Stimulated activated CD4-positive, alpha-beta T cell treated with anti-CD3 and anti-CD28 coated beads, TNF-alpha, amount 100 ng/mL, for 1 hour (primary cell): Measurements from ENCODE around the gene PTPRG.

Source experiments
- DNase-seq, 3 donors: peaks; one replicate each; pipeline ENCODE4 v3.0.0-alpha.2; 2020; ENCODE audit warnings: low read depth in 3 of 3, low spot score in 1 of 3

The PTPRG gene

DNA sequence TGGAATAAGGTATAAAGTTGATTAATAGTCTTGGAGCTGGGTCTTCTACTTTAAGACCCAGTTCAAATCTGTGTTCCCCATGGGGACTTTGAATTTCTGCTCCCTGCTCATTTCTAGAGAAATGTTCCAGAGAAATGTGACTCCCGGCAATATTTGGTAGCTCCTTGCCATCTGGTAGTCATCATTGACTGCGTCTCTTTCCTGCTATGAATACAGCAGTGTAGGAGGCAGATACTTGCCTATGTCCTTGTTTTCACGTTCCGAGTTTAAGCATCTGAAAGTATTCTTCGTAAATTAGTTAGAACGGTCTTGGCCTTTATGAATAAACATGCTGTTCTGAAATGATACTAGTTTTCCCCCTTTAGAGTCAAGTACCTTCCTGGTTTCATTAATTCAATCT is 352.9 kb downstream of the PTPRG start:
- no peak for DNase-seq

DNA sequence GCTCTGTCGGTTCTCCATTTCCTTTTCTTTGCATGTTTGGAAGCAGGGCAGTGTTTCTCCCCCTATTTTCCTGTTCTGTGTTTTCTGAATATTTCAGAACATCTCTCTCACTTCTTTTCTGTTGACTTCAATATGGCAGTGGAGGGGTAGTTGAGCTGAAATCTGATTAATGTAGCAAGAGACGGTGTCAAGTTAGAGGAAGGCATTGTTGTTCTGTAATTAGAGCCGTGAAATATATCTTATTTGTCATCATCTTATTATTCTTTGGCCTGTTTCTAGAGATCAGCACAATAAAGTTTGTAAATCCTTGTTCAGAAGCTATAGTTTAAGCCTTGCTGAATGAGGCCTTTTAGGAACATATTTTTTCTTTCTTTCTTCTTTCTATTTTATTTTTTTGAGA is 353.9 kb downstream of the PTPRG start:
- DNase-seq = no peak

GRCh38 chr3:61919371-61919770 is 358.0 kb downstream of the PTPRG start:
- DNase-seq = no peak

DNA sequence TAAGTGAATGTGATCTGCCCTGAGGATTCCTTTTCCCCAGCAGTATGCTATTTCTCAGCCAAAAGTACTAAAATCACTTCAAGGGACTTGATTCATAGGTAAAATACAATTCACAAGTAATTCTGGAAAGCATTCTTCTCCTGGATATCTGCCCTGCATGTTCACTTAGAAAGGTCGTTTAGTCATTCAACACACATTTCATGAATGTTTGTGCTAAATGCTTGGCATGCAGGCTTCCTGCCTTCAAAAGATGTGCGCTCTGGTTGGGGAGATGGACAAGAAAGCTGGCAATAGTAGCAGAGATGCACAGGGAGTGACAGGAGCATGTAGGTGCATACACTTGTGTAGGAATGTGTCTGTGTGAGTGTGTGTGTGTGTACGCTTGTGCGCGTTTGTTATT is 360.7 kb downstream of the PTPRG start:
- DNase-seq = no peak

DNA sequence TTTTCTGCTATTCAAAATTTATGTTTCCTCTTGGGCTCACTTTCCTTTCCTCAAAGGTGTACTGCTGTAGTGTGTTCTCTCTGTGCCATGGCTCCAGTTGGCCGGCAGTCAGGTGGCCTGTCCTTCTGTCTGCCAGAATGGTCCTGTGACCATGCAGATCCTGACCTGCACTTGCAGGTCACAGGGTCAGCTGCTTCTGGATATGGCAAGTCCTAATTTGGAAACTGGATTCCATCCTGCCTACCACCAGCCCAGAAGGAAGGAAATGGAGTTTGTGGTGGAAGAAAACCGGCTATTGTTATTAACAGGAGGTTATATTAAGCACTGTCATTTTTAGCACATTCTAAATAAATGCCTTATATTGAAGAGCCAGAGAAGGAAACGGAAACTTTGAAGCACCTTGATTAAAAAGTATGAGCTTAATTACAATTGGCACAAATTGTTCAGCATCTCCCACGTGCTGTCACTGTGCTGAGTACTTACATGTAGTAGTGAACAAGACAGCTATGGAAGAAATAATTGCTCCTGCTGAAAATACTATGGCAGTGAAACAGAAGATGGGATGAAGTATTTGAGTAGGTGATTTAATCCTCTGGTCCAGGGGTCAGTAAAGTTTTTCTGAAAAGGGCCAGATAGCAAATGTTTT is 362.8 kb downstream of the PTPRG start:
- no peak for DNase-seq

DNA sequence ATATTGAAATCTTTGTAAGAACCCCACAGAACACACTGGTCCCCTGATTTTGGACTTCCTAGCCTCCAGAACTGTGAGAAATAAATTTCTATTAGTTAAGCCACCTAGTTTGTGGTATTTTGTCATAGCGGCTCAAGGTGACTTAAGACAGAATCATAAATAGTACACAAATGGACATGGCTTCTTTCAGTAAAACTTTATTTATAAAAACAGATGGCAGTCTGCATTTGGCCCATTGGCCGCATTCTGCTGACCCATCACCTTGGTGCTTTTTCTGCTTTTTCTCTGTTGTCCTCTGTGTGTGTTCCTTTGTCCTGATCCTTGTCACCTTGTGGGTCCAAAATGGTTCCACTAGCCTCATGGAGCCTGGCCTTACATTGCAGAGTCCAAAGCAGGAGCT is 363.6 kb downstream of the PTPRG start:
- no peak for DNase-seq

DNA sequence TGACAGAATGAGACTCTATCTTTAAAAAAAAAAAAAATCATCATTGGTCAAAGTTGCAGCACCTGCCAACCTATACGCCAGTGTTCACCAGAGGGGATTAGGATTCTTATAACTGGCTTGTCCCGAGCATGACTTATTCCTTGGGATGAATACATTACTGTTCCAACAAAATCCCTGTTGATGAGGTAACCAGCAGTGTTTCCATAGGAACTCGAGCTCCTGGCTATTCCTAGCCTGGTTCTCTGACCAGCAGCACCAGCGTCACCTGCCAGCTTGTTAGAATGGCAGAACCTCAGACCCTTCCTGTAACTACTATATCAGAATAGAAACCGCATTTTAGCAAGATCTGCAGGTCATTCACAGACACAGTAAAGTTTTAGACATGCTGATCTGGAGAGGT is 364.4 kb downstream of the PTPRG start:
- no peak for DNase-seq

DNA sequence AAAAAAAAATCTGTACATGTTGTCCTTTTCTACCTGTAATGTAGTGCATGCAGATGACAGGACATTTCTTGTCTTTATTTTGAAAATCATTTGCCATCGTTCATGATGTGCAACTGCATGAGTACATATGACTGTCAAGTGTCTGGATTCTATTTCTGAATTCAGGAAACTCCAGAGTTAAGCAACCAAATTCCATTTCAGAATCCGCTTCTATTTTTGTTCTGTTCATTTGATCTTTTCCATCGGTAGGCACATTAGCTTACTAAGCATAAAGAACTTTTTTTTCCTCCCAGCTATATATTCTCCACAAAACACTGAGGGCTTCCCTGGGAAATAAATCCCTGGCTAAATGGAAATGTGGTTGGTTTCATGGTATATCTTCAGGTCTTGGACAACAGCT is 365.6 kb downstream of the PTPRG start:
- DNase-seq = no peak

DNA sequence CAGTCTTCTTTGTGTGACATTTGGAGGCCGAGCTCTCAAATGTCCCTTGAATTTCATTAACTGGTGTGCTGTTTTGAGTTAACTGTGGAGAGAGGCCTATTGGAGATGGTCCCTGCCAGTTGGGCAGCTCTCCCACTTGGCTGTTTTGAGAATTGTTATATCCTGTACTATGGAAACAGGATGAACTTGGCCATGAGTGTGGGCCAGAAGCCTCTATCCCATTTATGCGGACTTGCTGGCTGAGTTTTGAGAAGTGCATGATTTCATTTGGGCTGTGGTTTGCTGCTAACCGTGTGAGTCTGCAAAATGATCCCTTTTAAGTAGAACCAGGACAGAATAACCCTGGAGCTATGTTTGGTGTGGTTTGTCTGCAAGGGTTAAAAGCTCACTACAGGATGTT is 366.0 kb downstream of the PTPRG start:
- DNase-seq = no peak

GRCh38 chr3:61928039-61928438 is 366.7 kb downstream of the PTPRG start:
- no peak for DNase-seq

GRCh38 chr3:61928776-61929314 is 367.5 kb downstream of the PTPRG start:
- DNase-seq = no peak

DNA sequence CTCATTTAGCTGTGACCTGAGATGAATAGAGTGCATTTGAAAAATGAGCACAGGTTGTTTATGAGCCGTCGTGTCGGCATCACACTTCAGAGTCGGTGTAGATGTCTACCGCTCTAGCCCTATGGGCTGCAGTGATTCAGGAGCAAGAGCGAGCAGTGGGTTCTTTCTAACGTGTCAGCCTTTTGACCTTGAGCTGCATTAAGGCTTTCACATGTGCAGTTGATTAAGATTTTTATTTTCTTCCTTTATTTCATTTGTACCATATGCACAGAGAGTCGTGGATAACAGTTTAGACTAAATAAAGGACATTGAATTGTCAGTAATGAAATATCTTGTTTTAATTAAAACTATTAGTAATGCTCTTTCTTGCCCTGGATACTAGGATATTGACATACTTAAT is 368.2 kb downstream of the PTPRG start:
- DNase-seq = no peak

DNA sequence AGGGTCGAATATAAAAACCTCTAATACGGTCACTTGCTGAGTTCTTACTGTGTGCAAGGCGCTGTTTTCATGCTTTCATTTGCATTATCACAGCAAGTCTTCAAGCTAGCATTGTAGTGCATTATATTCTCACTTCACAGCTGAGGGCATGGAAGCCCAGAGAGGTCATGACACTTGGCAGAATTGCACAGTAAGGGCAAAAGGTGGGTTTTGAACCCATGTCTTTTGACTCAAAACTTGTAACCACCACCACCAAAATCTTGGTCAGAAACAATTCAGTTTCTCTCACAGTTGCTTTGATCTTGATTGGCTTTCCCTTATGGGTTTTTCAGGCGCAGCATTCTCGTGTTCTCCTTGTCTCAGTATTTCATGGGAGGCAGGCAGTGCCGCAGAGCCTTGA is 371.1 kb downstream of the PTPRG start:
- DNase-seq = no peak

DNA sequence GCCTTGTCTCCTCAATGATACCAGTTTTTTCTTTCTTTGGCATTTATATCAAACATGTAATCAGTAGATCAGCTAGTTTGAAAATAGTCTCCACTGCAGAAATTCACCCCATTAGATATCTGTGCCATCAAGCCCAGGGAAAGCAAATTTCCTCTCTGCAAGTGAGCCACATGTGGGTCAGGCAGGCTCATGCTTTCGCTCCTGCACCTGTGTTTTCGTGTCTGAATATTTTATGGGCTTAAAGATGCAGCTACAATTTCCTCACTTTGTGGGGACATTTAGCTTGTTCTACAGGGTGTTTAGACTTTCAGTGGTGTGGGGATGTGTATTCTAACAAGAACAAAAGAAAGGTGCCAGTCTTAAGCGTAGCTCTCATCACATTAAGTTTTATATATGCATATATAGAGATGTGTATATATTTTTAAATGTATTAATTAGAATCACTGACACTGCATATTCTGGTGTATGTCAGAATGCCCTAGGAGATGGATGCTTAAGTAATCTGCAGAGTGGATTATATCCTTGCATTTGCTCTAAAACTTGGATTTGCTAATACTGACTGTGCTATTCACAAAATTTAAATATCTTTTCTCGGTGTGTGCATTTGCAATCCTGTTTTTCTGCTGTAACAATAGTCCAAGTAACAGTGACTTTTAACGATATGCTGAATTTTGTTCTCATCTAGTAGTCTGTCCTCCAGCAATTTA is 372.6 kb downstream of the PTPRG start:
- no peak for DNase-seq

DNA sequence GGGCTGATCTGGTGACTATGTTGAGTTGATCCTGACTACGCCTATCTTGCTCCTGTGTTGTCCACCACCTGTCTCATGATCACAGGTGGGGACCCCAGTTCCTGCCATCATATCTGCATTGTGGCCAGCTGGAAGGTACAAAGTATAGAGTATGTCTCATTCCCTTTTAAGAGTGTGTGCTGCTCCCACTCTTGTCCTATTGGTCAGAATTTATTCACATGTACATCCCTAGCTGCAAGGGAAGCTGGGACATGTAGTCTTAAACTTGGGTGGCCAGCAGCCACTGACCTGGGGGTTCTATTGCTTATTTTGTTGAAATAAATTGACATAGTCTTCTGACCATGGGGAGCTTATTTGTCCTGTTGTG is 373.1 kb downstream of the PTPRG start:
- no peak for DNase-seq

DNA sequence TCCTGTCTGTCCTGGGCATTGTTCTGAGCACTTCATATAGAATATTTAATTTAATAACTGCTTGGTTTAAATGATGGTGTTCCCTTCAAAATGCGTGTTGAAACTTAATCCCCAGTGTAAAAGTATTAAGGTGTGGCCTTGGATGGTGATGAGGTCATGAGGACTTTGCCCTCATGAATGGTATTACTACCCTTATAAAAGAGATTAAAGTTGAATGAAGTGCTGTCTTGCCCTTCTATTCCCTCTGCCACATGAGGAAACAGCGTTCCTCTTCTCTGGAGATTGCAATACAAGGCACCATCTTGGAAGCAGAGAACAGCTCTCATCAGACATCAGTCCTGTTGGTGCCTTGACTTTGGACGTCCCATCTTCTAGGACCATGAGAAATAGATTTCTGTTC is 374.4 kb downstream of the PTPRG start:
- DNase-seq = no peak

GRCh38 chr3:61936344-61936937 is 375.1 kb downstream of the PTPRG start:
- no peak for DNase-seq

GRCh38 chr3:61937477-61937876 is 376.1 kb downstream of the PTPRG start:
- no peak for DNase-seq

DNA sequence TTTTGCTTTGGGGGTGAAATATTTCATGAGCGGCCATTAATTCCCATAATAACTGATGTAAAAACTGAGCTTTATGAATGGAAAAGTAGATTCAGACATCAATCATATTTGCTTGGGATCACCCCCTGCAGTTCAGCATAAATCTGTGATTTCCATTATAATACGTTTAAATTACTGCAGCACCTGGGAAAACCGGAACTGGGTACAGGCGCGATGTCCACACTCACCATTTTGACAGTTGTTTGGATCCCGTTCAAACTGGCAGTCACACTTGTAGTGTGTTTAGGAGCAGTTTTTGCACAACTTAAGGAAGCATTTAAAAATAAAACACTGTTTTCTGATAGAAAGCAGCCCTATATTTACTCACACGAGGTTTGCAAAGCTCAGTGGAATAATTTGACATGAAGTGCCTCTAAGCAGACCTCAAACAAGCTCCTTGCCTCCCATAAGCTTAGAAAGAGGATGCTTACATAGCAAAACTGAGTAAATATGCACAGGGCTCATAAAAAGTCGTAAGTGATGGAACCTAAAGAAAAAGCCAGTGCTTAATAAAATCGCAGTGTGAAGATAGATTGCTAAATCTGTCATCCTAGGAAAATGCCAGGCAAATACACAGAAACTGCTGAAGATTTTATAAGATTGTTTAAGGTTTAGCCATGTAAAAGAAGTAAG is 377.6 kb downstream of the PTPRG start:
- no peak for DNase-seq

DNA sequence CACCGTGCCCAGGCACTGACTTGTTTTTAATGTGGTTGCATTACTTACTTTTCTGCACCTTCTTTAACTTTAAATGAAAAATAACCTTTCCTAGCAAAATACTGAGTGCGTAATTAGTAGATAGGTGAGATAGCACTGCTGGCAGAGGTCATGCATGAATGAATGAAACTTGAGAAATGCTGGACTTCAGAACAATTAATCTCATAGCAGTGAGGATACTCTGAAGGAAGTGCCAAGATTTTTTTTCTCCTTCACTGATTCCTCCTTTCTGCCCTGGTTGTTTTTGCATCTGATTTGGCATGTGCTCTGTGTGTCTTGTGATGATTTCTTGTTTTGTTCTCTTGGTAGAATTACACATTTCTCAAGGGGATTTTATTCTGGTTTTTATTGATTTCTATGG is 378.9 kb downstream of the PTPRG start:
- no peak for DNase-seq

- no peak for DNase-seq
These were observed 382.6 kb downstream of the PTPRG start for GRCh38 chr3:61943975-61944374.

DNA sequence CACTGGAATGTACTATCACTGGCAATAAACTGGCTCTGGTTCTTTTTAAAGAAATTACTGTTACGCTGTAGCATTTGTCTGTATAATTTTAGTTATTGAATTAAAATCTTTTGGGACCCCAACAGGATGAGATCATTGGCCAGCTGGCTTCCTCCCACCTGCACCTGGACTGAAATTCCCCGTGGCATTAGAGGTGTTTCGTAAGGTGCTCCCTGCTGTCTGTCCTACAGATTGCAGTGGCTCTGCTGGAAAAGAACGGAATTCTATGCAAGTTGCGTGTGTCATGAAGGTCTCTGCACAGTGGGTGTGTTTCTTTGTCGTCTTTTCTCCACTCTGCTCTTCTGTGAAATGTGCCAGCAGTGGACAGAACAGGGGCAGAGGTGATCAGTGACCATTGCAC is 383.4 kb downstream of the PTPRG start:
- no peak for DNase-seq
